ENCODE results near the gene C1QTNF2.

DNA sequence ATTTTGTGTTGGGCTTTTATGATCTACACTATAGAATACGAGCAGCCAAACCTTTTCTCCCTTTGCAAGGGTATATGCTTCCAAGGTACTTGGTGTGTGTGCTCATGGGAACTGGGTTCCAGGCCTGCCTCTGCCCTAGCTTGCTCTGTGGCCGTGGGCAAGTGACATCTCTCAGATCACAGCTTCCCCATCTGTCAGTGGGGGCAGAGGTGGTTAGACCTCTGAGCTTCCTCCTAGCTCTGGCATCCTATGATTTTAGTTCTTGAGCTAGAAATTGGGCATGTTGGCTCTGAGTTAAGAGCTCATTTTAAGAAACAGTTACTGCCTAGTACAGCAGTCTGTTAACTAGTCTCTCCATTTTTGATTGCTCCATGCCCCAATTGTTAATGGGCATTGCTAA lies 45.5 kb downstream of the C1QTNF2 start:
- TF ChIP-seq POLR2A (IDR thresholded peaks at IDR 0.05; ENCODE audit: low read depth), result no peak
- TF ChIP-seq, protein P1, sequence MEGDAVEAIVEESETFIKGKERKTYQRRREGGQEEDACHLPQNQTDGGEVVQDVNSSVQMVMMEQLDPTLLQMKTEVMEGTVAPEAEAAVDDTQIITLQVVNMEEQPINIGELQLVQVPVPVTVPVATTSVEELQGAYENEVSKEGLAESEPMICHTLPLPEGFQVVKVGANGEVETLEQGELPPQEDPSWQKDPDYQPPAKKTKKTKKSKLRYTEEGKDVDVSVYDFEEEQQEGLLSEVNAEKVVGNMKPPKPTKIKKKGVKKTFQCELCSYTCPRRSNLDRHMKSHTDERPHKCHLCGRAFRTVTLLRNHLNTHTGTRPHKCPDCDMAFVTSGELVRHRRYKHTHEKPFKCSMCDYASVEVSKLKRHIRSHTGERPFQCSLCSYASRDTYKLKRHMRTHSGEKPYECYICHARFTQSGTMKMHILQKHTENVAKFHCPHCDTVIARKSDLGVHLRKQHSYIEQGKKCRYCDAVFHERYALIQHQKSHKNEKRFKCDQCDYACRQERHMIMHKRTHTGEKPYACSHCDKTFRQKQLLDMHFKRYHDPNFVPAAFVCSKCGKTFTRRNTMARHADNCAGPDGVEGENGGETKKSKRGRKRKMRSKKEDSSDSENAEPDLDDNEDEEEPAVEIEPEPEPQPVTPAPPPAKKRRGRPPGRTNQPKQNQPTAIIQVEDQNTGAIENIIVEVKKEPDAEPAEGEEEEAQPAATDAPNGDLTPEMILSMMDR (IDR thresholded peaks at IDR 0.05), result no peak
- TF ChIP-seq EP300 (IDR thresholded peaks at IDR 0.05), result no peak

Data from esophagus muscularis mucosa (tissue), 4 donors.